CD4-positive, alpha-beta T cell treated with Interleukin-17A for 4 hours (primary cell): ENCODE data around the gene DTNA.
"Not testable (repeated sequence)": the region's sequence is repeated elsewhere in the genome, so short reads cannot be mapped to it uniquely, and the experiment has no call there.

Experiments
- DNase-seq: peaks from one replicate; pipeline ENCODE4 v3.0.0-alpha.2; 2020; ENCODE audit warnings: mixed read lengths

The DTNA gene

DNA sequence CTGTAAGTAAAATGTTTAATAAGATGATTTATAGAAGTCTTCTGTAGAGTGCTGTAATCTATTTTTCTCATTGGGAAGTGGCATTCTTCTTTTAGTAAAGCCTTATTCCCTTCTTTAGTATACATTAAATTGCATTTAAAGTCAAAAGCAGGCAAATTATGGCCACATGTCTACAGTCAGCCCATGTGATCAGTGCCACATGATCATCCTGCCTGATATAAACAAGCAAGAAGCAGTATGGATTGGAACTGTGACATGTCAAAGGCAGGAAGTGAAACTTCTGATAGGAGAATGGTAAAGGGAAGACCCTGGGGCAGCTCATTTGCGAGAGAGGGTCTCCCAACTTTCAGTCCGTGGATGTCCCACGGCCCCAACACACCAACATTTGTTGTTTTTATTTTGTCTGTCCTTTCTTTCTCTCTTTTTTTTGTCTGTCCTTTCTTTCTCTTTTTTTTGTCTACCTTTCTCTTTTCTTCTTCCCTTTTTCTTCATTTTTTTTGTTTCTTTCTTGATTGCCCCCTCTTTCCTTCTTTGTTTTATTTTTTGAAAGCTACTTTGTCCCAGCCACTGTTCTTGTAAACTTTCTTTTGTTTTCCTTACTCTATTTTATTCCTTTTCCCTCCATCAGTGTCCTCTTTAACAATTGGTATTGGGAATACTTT, 154.9 kb downstream of the DTNA start:
- DNase-seq = no peak

DNA sequence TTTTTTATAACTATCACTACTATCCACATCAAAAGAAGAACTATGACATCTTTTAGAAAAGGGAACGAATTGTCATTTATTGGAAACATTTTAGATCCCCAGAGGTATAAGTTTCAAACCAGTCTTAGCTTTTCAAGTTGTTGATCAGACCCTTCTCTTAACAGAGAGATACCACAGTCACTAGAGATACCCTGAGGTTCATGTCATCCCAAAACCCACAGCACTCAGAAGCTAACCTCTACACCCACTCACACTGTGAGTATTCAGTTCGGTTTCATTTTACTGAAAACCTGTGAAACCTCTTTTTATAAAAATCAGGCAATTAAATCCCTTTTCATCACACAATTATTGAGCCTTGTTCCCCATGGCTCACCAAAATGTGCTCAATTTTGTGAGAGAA, 156.2 kb downstream of the DTNA start:
- no peak for DNase-seq

DNA sequence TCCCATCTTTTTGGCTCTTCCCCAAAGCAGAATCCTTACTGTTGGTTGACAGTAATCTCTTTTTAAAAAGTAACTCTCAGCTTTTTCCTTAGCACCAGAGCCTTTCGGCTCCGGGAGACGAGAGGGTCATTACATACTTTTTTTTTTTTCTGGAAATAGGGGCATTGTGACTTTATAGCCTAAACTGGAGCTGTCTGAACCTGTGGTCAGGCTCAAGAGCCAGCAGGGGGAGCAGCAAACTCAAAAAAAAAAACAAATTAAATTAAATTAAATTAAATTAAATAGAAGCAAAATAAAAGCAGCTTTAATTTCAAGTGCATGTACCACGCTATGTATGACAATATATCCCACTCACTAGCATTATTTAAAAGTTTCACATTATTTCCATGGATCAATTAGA, 156.6 kb downstream of the DTNA start:
- no peak for DNase-seq

DNA sequence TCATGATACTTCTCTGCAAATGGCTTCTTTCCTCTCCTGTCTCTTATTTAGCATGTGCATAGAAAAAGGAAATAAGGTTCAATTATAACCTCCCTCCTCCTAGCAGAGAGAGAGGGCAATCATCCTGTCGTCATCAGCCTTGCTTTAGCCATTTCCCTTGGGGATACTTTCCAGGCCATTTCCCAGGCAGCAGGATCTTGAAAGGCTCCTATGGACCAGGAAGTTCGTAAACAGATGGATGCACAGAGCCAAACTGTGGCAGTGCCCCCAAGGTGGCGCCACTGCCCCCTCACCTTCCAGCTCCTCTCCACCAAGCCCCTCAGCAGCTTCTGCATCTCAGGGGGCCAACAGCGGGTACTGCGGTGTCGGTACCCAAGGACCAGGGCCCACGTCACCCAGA, 157.4 kb downstream of the DTNA start:
- DNase-seq = no peak

DNA sequence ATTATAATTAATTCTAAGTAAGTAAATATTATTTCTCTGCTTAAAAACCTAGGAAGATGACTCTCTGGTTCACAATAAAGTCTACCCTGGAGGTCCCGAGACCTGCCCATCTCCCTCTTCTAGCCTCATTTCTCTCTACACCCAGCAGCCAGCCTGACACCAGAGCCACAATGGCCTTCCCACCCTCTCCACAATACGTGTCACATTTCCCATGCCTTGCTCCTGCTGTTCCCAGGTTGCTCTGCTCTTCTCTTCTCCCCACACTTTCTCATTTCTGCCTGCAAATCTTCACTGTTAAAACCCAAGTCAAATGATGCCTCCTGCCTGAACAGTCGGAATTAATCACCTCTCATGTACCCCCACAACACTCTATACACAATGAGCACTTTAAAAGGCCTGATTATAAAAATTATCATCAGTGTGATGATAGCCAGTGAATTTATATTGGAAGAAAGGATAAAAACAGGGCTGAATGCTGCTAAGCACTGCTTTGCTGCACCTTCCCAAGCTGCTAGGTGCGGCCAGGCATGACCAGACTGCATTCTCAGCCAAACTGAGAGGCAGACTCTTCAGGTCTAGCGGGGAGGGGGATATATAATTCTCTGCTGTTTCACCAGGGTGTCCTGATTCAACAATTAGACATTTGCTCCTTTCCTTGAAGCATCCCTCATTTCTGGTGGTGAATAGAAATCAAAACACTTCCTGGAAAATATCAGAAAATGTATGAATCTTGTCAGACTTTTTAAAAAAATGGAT, 160.6 kb downstream of the DTNA start:
- no peak for DNase-seq

DNA sequence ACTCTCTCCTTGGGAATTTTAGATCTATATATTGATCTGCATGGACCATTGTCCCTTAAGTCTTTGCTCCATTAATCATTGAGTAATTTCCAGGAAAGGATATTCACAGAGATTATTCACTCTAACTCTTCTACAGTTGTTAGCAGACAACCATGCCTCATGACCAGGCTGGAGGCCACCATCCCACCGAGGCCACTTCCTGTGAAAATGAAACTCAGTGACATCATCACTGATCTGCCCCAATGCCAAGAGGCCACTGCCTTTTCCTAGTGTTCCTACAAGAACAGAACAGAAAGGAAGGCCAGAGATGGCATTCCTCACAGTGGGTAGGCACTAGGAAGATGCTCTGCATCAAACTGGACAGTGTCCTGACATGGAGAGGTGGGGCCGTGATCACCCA, 161.3 kb downstream of the DTNA start:
- no peak for DNase-seq

DNA sequence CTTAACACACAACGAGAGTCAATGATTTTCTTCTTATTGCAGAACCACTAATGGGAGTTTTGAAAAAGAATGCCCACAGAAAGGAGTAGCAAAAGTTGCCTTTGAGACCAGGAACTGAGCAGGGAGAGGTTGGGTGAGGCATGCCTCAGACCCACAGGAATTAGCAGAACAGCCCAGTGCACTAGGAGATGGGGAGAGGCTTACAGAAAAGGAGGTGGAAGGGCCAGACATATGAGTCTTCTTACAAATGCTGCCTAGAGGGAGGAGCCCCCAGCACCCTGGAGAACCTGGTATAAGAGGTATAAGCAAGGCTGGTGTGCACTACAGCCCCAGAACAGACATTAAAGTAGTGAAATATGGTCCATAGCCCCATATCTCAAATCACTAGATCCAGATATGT, 162.0 kb downstream of the DTNA start:
- DNase-seq = no peak

DNA sequence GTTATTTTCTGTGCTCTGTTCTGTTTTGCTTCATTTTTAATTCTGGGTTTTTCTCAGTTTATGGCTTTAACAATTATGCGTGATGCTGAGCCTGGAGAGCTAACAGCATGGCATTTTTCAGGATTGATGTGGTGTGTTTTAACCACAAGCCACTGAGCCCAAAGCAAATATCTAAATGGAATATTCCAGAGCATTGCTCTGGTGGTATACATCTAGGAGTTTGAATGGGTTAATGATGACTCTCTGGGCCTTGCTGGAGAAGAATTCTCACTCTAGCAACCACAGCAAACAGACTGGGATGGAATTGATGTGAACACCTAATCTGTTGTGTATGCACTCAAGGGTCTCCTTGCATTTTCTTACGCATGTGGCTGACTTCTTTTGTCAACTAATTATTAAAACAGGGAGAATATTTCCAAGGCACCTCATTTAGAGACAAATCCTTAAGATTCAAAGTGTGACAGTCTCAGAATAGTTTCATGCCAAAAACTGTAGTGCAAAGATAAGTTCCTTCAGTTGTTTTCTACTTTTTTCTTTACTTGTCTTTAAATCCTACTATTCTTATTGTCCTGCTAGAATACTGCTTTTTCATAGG, 164.0 kb downstream of the DTNA start:
- DNase-seq = no peak

DNA sequence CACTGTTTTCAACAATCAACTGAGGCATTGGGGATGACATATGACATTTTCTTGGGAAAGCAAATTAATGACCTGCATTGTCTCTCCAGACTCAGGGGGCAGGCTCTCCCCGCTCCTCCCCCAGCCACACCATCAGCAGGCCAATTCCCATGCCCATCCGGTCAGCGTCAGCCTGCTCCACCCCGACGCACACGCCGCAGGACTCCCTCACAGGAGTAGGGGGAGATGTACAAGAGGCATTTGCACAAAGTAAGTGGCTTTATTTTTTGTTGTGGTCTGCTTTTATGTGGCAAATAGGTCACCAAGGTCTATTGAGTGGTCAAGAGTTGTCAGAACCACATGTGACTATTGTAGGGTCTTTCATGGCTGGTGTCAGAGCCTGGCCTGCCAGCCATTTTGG, 165.1 kb downstream of the DTNA start:
- no peak for DNase-seq

DNA sequence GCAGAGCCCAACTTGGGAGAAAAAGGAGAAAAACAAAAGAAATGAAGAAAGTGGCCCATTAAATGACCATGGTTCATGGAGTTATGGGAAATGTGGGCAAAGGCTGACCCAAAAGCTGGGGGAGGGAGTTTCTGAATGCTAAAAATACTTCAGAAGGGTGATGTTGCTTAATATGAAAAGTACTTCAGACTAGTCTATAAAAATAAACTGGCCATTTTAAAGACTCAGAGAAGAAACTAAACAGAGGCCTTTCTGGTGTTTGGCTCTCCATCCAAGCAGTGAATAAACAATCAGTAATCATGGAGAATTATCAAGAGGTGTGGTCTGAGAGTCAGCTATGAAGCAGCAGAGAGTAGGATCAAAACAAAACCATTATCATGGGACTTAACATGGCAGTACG, 170.3 kb downstream of the DTNA start:
- no peak for DNase-seq

DNA sequence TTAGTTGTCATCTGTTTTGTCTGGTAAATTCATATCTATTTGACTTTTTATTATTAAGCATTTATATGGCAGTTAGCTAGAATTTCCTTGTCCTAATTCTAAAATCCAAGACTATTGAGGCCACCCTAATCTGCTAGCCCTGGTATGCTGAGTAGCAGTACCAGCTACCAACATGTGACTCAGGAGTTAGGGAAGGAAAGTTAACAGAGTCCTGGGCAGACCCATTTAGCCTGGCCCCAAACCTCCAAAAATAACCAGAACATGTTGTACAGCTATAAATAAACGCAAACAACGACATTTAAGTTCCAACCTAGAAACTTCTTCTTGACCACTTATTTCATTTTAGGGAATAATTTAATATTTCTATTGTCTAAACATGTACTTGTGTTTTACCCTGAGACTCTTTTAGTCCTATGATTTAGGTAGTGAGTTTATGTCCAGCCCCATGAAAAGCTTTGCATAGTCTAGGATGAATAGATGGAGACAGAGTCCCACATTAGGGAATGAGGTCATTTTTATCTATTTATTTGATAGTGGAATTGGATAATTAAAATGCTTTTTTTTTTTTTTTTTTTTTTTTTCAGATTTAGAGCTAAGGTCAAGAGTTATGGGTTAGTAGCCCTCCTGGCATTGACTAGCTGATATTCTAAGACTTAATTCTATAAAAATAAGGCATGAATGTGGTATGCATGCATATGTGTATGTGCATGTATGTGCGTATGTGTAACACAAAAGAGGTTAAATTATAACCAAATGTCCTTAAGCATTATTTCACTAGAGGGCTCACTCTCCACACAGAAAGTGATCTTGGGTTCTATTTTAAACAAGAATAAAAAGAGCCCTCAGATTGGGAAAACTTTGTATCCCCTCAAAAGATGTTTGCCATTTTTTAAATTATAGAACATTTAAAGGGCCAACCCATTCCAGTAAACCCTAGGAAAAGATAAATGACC, 171.1 kb downstream of the DTNA start:
- no peak for DNase-seq

DNA sequence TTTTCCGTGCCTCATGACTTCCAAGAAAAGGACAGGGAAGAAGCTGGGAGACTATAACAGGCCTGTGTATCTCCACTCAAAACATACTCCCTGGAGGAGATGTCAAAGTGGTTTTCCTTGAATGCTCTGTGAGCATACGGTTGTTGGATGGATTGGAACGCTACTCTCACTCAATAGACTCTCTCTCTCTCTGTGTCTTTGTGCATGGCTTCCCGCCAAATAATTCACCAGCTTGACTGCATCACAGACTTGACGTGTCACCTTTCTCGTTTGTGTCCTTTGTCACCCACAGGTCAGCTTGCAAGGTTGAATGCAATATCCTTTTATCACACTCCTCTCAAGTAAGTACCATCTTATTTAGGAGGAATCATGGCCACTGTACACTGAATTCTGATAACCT, 174.3 kb downstream of the DTNA start:
- no peak for DNase-seq

DNA sequence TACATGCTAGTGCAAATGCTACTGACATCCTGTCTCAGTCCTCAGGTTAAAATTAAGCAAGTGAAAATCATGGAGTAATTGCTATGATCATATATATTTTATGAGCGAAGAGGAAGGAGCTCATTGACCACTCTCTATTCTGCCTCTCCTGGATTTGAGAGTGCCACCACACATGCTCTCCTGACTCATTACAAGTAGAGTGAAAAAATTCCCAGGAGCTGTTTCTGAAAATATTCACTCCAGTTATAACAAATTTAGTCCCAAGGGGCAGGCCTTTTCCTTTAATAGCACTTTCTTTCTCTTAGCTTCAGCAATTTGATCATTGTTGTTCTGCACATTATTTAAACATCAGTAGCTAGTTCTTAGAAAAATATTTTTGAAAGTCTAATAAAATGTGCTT, 176.1 kb downstream of the DTNA start:
- no peak for DNase-seq

DNA sequence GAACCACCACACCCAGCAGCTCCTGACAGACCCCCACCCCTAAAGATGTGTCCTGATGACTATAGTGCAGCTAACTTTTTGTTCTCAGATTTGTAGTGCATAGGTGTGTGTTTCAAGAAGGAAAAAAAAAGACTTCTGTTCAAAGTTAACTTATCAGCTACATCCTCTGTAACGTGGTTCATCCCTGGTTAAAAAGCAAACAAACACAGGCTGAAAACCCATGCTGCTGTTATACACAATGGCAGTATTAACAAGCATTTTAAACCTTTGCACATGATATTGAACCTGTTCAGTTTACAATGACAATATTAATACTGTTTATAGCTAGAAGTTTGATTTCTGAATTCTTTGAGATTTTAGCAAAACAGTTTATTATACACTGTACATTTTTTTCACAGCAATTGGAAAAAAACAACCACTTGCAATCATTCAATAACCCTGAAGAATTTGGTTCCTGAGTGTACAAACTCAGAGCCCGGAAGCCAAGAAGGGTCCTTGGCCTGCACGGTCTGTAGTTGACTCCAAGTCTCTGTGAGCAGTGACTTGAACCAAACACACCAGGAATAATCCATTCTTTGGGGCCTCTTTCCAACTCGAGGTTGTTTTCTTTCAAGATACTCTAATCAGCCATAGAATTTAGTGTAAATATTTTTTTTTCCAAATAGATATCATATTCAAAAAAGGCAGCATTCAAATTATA, 177.9 kb downstream of the DTNA start:
- DNase-seq = no peak

DNA sequence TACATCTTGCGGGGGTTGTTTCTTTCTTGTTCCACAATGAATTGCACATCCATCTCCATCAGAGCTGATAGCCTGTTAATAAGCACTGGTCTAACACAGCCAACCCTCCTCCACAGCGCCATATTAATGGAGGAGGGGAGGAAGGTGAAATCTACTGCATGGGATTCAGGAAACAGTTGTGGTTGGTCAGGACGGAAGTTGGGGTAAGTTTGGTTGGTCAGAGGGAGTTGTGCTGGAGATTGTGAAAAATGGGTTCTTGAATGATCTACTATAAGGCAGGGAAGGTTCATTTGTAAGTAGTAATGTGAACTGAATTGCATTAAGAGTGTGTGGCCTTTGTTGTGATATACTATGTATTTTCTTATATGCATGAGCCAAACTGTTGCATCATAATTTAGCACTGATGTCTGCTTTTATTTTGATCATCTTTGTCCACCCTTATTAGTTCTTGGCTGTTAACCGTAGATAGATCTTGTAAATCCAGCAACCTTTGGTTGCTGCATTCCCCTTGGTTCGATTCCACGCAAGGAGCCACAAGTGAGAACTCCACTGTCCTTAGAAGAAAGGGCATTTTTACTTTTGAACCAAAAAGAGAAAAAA, 180.5 kb downstream of the DTNA start:
- DNase-seq = no peak

DNA sequence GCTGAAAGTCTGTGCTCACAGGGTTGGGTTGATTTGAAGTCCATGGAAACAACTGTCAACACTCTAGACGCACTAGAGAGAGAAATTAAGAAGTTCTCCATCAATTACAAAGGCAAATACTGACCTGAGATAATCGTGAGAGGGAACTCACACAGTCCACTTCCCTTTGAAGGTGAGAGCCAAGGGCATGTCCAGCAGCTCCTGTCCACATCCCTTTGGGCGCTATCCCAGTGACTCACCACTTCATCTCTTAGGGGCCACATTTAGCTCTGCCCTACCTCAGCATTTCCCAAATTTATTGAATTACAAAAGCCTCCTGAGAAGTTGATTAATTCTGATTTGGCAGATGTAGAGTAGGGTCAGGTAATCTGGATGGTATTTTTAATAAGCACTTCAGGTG, 182.3 kb downstream of the DTNA start:
- DNase-seq = no peak

DNA sequence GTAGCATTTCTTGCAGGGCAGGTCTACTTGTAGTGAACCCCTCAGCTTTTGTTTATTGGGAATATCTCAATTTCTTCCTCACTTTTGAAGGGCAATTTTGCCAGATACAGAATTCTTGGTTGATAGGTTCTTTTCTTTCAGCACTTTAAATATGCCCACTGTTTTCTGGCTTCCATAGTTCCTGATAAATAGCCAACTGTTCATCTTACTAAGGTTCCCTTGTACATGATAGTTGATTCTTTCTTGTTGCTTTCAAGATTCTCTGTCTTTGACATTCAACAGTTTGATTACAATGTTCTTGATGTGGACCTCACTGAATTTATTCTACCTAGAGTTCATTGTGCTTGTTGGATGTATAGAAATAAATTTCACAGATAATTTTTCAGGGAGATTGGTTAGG, 183.1 kb downstream of the DTNA start:
- DNase-seq = no peak

DNA sequence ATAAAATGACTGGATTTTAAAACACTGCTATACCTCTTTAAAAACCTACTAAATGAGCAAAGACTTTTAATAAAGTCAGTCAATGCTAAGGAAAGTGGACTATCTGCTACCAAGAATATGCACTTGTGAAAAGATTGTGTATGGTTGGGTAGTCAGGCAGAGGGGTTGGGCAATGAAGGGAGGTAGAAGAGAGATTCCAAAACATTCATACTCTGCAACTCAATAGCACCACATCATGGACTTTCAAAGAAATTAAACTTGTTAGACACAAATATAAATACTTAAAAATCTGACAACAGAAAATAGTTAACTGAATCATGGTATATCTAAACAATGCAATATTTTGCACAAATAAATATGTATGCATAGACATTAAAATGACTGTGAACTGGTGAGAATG, 191.2 kb downstream of the DTNA start:
- no peak for DNase-seq

DNA sequence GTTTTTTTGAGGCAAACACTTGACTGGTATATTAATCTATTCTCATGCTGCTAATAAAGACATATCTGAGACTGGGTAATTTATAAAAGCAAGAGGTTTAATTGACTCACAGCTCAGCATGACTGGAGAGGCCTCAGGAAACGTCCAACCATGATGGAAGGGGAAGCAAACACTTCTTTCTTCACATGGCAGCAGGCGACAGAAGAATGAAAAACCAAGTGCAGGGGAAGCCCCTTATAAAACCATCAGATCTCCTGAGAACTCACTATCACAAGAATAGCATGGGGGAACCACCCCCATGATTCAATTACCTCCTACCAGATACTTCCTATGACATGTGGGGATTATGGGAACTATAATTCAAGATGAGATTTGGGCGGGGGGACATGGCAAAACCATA, 194.9 kb downstream of the DTNA start:
- DNase-seq = no peak

DNA sequence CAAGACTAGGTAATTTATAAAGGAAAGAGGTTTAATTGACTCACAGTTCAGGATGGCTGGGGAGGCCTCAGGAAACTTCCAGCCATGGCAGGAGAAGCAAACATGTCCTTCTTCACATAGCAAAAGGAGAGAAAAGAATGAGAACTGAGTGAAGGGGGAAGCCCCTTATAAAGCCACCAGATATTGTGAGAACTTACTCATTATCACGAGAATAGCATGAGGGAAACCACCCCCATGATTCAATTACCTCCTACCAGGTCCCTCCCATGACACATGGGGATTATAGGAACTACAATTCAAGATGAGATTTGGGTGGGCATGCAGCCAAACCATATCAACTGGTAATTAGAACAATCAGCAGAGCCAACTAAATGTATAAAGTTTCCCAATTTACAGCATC, 196.9 kb downstream of the DTNA start:
- not testable (repeated sequence) for DNase-seq

DNA sequence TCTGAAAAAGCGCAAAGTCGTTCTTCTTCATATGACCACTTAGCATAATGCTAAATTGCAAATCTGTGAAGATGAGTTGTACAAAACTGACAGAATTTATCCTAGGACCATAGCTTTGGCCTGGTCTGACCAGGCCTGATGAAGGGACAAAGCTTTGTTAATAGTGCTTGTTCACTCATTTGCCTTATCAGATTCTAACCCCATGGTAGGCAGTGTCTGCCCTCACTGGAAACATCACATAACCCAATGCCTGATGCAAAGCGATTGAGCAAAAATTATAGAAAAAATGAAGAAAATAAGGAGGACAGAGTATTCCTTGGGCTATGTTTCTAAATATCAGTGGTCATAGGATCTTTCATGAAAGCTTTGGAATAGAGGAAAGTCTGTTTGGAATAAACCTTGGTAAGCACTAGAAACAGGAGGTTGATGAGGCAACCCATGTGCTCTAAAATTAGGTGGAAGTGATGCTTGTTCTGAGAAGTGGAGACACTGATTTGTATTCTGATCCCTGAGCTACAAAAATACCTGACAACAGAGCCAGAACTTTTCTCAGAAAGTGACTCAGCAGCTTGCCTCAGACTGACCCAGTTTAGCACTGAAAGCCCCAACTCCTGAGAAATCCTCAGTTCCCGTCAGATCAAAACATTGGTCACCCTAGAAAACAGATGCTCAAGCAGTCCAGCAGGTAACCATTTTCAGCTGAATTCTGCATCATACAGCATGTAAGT, 199.7 kb downstream of the DTNA start:
- no peak for DNase-seq

DNA sequence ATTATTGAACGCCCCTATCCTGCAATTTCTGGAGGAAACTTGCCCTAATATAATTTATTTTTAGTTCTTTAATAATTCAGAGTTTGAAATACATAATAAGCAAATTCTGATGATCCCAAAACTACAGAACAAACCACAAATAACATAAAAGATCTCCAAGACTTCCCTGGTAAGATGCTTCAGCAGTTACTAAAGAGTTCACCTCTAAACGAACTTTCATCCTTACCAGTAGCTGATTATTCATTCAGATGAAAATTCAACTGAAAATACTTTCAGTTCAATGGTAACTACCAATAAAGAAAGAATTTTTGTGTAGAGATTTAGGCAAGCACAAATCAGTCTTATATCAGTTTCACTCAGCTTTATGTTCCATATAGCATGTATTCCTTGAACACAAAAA, 201.0 kb downstream of the DTNA start:
- no peak for DNase-seq
